H4 (cell line): Measurements from ENCODE around the gene SRXN1. TPM values are rescaled to one million over a fixed set of nuclear protein-coding genes. Genes with fewer than 3 reads are reported as not detected.

Experiments
- DNase-seq: peaks from one replicate; pipeline ENCODE4 v3.0.0-alpha.2; 2015; ENCODE audit warnings: low spot score
- total RNA-seq: library from RNA; depleted of rRNA; stranded (reverse); fragments of >200 nt; shearing (Covaris generic); gene quantifications from 2 replicates; pipeline ENCODE4 v1.2.3, GENCODE V29; 2014

Gene SRXN1
- total RNA-seq, 1 experiment from 2014 or later = 165 TPM

DNA sequence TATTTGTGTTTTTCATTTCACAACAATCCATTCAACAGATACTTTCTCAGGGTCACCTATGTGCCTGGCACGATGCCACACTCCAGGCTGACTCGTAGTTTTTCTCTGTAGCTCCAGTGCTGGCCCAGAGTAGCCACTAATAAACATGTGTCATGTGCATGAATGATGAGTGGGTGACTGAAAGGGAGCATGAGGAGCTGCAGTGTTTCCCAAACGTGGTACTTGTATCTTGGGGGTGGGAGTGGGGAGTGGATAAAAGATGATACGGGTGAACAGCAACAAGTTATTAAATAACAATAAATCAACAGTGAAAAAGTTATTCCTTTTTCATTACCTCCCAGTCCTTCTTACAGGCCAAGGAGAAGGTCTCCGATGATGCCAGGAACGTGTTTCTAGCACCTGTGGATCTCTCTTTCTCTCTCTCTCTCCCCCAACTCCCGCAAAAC lies 17.1 kb downstream of the SRXN1 start:
- DNase-seq = no peak

DNA sequence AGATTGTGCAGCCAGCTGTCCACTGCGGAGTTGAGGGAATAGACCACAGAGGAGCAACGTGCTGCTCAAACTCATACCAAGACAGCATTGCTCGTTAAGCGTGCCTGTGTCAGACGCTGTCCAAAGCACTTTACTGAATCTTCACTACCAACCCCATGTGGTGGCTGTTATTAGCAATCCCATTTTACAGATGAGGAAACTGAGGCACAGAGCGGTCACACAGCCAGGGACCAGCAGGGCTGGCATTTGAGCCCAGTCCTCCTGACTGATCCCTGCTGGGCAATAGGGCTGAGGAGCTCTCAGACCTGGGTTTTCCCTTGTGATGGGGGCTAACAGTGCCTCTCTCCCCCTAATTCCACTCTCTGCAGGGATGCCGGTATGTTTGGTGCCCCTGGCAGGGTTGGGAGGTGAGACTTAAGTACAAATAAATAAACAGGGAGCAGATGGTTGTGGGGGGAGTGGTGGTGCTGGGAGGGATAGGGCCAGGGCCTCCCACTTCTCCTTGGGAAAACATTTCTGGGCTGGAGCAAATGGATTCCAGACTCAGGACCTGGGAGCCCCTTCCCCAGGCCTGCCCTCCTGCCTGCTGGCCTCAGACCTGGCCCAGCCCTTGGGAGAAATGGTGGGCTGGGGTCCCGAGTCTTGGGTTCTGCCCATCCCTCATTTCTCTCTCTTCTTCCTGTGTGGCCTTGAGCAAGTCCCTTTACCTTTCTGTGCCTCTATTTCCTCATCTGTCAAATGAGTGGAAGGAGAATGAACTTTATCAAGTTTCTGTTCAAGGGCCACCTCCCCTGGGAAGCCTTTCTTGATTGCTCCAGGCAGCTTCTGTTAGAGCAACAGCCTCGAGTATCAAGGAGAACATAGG lies 17.7 kb downstream of the SRXN1 start:
- DNase-seq = no peak

DNA sequence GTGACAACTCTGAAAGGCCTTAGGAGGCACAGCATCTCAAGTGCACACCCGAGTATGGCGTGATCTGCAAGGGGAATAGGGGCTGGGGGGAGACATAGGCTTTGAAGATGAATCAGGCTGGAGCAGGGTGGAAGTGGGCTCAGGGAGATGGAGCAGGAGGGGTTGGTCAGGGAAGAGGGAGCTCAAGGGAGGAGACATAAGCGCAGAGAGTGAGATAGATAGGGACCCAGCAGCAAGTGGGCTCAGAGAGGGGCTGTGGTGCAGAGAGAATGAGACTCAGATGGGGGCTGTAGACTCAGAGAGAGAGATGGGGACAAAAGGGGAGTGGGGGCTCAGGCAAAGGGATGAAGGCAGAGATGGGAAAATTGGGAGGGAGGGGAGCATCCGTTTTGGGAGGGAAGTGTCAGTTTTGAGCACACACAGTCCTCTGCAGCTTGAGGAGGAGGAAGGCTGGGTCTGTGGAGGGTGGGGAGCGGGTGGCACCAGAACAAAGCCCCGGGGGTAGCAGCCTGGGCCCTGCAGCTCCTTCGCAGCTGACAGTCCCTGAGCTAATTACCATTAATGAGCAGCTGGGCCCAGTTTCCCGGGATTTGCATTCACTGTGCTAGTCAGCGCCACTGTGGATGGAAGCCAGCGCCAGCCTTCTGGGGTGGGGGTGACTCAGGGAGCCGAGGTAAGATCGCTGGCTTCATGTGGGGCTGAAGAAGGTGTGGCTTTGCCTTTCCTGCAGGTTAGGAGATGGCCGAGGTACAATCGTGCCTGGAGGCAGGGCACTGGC lies 18.7 kb downstream of the SRXN1 start:
- DNase-seq = no peak

DNA sequence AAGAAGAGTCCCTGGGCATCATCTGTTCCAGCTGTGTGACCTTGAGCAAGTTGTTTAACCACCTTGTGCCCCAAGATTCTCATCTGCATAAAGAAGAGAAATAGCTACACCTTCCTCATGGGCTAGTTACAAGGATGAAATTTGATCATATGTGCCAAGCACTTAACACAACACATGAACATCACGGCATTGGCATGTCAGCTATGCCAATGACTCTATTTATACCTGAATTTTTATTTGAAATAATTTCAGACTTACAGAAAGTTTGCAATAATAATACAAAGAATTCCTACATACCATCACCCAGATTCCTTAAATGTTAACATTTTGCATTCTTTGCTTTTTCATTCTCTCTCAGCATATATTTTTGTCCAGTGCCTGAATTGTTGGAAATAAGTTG lies 21.9 kb downstream of the SRXN1 start:
- no peak for DNase-seq

DNA sequence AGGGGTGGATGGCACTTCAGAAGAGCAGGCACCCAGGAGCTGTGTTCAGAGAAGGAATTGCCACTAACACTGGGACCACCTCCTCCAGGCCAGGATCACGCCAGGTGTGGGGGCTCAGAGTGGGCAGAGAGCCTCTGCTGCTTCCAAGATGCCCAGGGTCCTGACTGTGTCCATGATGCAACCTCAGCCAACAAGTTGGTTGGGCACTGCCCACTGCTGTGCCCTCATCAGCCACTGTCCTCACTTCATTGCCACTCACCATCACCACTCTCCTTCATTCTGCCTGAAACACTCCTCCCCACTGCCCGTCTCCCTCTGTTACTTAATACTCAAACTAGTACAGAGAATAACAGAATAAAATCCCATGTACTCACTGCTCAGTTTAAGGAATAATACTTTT lies 26.4 kb downstream of the SRXN1 start:
- no peak for DNase-seq

DNA sequence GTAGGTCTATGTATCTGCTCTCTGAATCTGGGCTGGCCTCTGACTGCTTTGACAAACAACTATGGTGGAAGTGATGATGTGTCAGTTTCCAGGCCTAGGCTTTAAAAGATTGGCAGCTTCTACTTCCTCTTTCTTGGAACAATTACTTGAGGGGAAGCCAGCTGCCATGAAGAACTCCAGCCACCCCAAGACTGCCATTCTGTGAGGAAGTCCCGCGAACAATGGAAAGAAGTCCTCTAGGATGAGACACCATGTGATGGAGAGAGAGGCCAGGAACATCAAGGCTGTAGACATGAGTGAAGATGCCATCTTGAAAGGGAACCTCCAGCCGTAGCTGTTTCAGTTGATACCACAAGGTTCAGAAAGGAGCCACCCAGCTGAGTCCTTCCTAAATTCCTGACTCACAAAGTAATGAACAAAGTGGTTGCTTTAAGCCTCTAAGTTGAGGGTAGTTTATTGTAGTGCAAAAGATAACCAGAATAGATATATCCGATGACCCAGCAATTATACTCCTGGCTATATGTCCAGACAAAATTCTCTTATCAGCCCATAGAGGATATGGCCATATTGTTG lies 27.6 kb downstream of the SRXN1 start:
- DNase-seq = no peak

DNA sequence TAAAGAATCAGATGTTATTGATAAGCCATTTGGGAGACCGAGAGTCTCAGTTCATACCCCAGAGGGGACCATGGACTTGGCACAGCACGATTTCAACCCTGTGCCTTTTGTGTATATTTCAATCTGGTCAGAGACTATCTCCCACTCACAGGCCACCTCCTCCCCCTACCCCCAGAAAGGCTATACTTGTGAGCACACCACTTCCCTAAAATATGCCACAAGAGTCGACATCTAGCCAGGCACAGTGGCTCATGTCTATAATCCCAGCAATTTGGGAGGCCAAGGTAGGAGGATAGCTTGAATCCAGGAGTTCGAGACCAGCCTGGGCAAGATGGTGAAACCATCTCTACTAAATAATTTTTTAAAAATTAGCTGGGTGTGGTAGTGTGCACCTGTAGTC lies 29.3 kb downstream of the SRXN1 start:
- no peak for DNase-seq

DNA sequence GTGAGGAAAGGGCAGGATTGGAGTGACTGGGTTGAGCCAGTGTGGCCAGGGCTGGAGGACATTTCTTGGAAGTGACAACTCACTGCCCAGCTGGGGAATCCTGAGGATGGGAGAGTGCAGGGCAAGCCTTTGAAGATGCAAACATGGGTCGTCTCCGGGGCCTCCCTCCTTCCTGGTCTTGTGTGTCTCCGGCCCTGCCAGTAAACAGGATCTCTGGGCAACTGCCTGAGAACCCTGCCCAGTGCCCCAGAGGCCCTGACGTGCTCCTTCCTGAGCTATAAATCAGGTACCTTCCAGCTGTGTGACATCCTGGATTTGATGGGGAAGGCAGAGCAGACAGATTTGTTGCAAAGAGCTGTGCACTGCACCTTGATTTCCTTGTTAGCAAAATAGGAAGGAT lies 30.0 kb downstream of the SRXN1 start:
- DNase-seq = no peak

DNA sequence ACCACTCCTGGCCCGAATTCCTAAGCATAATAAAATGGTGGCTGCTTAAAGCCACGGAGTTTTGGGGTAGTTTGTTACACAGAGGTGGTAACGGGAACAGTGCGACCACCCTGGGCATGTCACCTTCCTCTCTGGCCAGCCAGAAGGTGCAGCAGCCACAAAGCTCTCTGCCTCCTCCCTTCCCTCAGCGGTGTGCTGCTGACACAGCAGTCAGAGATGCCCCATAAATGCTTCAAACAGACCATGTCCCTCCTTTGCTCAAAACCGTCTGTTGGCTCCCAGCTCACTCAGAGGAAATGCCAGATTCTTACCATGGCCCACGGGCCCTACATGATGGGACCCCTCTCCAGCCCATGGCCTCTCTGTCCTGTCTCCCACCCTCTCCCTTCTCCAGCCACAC lies 30.8 kb downstream of the SRXN1 start:
- no peak for DNase-seq

DNA sequence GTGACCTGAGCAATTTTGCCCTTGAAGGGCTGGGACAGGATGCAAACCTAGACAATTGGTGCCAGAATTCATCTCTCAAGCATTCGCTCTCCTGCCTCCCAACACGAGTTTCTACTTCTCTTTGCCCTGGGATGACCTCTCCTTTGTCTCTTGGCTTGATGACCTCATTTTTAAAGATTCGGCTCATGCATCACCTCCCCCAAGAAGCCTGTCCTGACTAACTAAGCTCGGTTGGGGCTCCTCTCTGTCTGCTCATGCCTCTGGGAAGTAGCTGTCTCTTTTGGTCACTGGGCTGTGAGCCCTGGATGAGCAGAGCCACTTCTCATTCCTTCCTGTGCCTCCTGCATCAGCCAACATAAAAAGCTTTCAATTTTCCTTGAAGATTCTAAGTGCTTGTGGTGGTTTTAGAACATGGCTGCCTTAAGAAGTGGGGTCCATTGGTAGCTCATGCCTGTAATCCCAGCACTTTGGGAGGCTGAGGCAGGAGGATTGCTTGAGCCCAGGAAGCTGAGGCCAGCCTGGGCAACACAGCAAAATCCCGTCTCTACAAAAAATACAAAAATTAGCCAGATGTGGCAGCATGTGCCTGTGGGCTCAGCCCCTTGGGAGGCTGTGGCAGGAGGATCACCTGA lies 31.8 kb downstream of the SRXN1 start:
- no peak for DNase-seq

DNA sequence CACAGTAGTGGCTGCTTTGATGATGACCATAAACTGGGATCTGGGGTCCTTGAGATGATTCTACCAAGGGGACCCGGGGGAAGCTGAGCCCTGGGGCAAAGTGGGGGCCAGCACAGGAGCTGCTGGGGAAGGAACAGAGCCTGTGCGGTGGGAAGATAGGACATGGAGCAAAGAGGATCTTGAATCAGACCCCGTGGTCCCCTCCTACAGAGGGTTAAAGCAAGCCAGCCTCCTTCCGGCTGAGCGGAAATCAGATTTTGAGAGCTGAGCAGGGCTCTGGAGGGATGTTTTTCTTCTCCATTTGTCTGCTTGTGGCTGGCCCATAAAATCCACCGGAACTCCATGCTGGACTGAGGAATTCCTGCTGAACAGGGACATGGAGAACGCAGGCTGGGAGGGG lies 32.8 kb downstream of the SRXN1 start:
- DNase-seq = no peak

DNA sequence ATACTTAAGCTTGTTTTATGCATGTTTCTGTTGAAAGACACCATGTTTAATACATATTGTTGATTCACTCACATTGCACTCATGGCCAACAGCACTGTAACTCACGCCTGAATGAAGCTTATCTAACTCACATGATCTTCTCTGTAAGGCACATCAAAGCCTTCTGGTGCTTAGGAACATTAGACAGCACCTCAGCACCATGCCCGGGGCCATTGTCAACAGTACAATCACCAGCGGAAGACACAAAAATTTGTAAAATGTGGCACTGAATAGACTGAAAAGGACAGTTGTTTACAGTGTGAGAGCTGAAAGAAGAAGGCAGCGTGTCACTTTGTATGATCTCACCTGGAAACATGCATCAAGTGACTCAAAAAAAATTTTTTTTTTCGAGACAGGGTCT lies 34.0 kb downstream of the SRXN1 start:
- no peak for DNase-seq

DNA sequence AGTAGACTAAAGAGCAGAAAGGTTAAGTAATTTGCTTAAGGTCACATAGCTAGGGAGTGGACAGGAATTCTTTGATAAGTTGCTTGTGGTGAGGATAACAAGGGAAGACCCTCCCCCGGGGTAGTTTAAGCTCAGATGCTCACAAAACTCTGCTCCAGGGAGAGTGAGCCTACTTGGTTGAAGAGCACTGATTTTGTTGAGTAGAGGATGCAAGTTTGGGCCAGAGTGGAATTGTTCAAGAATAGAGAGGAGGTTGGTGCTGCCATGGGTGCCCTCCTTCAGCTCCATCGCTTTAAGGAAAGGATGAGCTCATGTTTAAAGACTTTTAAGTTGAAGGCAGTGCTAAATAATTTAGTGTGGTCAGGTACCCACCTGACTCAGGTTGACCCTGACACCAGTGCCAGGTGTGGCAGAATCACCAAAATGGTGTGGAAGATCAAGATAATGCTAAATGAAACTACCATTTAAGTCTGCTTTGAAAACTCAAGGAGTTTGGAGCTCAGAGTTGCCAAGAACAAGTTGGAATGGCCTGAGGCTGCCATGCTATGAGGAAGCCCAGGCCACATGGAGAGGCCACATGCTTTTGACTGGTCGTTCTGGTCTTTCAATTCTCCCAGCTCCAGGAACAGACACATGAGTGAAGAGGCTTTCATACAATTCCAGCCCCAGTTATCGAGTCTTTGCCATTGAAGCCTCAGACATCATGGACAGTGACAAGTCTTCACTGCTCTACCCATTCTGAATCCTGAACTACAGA lies 34.9 kb downstream of the SRXN1 start:
- no peak for DNase-seq

DNA sequence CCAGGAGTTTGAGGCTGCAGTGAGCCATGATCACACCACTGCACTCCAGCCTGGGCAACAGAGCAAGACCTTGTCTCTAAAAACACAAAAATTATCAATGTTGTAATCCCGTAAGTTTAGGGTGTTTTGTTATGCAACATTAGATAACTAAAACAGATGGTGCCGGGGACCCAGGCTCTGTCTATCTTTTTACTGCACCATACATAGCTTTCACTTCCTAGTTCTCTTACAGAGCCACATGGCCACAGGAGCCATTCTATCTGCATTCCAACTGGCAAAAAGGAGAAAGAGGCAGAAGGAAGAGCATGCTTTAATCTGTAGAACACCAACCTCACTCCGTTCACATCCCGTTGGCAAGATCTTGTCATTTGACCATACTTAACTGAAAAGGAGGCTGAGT lies 37.5 kb downstream of the SRXN1 start:
- DNase-seq = no peak

DNA sequence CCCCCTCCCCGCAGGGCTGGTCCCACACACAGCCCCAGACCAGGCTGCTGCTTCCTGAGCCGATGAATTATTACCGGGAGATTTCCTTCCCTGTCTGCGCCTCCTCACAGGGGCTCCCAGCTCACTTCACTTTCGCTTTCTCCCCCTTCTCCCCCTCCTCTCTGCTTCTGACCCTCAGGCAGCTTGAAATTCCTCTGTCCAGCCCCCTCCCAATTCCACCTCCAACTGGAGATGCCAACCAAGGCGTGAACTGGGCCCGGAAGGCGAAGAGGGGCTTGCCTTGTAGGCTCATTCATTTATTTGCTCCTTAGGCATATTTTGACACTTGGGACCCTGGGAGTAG lies 41.2 kb downstream of the SRXN1 start:
- no peak for DNase-seq

DNA sequence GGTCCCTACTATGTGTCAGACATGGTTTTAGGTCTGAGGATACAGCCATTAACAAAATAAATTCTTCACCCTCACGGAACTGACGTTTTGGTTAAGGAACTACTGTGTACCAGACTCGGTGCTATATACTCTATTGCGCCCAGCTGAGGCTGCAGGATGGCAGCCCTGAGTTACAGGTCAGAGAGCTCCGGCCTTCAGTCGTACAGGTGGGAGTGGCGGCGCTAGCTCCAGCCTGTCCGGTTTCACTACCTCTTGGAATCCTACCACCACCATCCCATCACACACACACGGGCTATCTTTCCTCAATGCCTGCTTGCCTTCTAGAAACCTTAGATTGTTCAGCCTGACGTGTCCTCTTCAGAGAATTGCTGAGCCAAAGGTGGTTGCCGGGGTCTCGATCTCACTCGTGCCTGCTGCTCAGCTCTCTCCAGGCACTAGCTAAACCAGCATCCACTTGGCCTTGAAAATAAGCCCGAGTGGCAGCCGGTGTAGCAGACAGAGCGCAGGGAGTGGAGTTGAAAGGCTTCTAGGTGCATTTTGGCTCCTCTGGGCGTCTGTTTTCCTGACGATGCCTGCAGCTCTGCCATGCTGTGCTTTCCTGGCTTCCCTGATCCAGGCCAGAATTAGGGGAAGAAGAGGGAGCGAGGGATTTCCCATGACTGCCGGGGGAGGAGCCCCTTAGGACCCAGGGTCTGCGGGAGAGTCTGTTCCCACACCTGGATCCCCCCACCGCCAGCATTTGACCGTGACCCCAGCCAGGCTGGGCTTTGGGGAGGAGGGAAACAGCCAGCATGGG lies 41.8 kb downstream of the SRXN1 start:
- DNase-seq = no peak

DNA sequence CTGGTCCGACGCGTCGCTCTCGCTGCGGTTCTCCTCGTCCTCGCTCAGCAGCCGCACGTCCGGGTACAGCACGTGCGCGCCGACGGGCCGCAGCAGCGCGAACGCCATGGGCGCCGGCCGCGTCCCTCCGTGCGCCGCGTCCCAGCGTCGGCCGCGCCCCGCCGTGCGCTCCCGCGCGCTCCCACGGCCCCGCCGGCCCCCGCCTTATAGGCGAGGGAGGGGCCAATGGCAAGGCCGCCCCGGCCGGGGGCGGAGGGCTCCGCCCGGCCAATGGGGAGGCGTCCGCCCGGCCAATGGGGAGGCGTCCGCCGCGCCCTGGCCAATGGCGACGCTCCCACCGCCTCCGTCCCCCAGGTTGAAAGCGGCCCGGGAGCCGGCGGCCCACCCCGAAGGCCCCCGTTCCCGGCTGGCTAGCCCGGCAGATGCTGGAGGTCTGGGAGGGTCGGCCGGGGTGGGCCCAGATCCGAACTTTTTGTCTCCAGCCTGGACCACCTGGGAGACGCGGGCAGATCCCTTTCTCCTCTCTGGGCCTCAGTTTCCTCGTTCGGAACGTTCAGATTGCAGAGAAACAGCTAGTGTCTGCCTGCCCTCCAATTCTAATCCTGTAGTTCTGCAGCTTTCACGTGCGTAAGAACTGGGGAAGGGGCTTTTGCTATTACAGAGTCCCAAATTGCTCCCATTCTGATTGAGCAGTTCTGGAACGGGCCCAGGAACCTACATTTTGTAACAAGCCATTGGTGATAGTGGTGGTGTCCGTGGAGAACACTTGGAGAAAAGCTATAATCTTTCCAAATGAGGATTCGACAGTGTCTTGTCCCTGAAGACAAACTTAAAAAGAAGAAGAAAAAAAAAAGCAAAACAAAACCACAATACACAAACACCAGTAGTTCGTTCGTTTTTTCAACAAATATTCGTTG lies 42.6 kb downstream of the SRXN1 start, which contains the start of gene TCF15:
Gene TCF15 (minus strand): TSS at position 180 of the 917 bp plus-strand sequence. CDS start 72 bp downstream, at position 108.
- DNase-seq = no peak

DNA sequence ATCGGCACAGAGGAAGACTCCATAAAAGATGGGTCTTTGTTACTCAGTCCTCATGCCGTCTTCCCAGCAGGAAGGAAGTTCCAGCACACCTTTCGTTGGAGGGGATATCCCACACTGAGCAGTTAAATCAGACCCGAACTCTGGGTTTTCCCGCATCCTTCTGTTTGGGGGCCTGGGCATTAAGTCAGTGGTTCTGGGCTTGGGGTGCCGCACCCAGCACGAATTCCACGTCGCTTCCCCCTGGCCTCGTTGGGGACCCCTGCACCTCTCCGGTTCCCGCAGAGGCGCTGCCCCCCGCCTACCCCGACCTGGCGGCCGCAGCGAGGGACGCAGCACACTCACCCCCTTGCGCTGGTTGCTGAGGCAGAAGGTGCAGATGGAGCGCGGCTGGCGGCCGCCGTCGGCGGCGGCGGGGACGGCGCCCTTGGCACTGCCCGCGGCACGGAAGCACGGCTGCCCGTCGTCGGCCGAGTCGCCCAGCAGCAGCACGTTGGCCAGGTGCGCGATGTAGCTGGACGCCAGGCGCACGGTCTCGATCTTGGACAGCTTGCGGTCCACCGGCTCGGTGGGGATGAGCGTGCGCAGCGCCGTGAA lies 43.5 kb downstream of the SRXN1 start:
- no peak for DNase-seq

DNA sequence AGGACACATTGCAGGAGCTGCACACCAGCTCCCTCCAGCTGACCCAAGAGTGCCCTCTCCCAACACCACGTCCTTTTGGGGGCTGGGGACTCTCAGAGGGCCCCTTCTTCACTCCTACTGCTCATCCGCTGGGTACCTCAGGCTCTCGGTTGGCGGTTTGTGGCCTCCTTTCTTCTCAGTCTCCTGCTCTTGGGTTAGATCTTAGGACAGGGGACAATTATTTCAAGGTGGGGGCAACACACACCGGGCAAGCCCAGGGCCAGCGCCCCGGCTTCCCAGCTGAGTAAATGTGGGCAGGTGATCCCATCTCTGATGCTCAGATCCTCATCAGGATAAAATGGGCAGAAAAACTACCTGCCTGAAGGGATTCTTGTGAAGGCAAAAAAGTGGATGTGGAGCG lies 44.0 kb downstream of the SRXN1 start:
- no peak for DNase-seq
